ENCODE measurements around the gene EIF2D. TPM values are rescaled to one million over a fixed set of nuclear protein-coding genes. Genes with fewer than 3 reads are reported as not detected.

The EIF2D gene
- total and polyA plus RNA-seq, 2 of the 13 experiments (the other 11 are each of a cell fraction or from before 2014, with no cell fraction given): 45.1 to 64.9 TPM

DNA sequence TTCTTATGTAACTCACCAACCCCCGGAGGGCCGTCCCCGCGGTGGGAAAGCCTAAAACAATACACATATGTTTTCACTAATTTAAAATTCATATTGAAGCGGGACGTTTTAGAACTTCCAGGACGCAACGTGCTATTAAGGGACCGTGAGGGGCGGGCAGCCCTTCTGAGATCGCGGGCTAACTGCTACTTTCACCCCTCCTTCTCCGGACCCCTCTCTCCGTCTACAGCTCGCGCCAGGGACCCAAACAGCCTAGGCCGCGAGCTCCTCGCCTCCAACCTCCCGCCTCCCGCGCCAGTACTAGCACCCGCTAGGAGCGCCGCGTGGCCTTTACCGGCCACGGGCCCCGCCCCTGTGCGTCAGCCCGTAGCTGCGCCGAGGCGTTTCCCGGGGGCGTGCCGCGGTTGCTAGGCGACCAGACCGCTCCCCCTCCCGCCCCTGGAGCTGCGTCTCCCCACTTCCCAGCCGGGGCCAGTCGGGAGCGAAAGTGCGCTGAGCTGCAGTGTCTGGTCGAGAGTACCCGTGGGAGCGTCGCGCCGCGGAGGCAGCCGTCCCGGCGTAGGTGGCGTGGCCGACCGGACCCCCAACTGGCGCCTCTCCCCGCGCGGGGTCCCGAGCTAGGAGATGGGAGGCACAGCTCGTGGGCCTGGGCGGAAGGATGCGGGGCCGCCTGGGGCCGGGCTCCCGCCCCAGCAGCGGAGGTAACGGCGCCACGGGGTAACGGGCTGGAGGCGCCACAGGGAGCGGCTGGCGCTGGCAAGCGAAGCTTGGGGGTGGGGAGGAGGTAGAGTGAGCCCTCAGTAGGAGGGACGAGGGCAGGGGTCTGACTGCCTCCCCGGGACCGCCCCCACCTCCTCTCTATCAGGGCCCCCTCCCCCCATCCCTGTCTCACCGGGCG lies 23.1 kb upstream of the EIF2D start, which contains the start of gene DYRK3:
DYRK3 (plus strand) TSS at position 457 of the 898 bp plus-strand sequence; CDS start at position 625, 168 bp downstream.
- Histone ChIP-seq H3K9ac (ENCODE audit: insufficient read depth, low read depth, low read length) (peak within 1 kb of the TSS; percentile 61), H3K27ac (ENCODE audit: extremely low read length, insufficient read depth, low read length) (no peak within 1 kb of the TSS), H3K4me2 (ENCODE audit: low read depth, low read length) (peak within 1 kb of the TSS; percentile 87), H3K79me2 (ENCODE audit: insufficient read depth, low read length) (no peaks in the 10 kb centered on the region), H4K20me1 (ENCODE audit: insufficient read depth, low read length) (no peaks in the 10 kb centered on the region), H3K36me3 (replicated peaks in 1 of 2; ENCODE audit: control insufficient read depth in 1 of 2, insufficient read depth in 2 of 2, low read length in 2 of 2) (no peaks in the 10 kb centered on the region), H3K4me3 (replicated peaks in 1 of 3; ENCODE audit: insufficient read depth in 1 of 3, low read depth in 2 of 3, low read length in 3 of 3) (peak within 1 kb of the TSS; percentile 68 to 83 (median 81)), H2AFZ (ENCODE audit: low read length) (peak within 1 kb of the TSS; percentile 81), H3K27me3 (ENCODE audit: control insufficient read depth in 1 of 2, insufficient read depth in 2 of 2, low read length in 2 of 2) (peaks cover 0 to 3% of the 10 kb centered on the region in 2 experiments; a peak in 2 of 5 replicates), H3K9me3 (ENCODE audit: low read length) (no peaks in the 10 kb centered on the region), H3K4me1 (ENCODE audit: insufficient read depth, low read length) (peaks cover 26% of the 10 kb centered on the region)
- ATAC-seq (peak; percentile 96), FAIRE-seq (peak; percentile 26), DNase-seq (ENCODE audit: low spot score) (peak; percentile 76)
- CTCF ChIA-PET (ENCODE audit: low intra/inter-chr PET ratio, low total read pairs): interaction anchor here (1.1 to 3.2 kb wide), 2 partner anchors 27 to 28 kb away, joined by 4 to 33 read pairs; no protein-coding TSS in a partner anchor
- POLR2A ChIA-PET: interaction anchor here (0.7 to 1.9 kb wide), 9 partner anchors 14 to 165 kb away, joined by 3 to 19 read pairs (median 6); partner anchors contain the start of genes EIF2D and IKBKE
- BruUV-seq (replicated peaks): no TSS peak
- intact Hi-C loops (cut with micrococcal nuclease; ENCODE audit: unreplicated experiment) (no loop called here), in situ Hi-C loops (cut with HindIII; ENCODE audit: extremely low pct_ligation_motif_present, low pct_unique_long_range_greater_than_20kb) (loop anchor here (25.0 kb wide), 1 partner anchor 277 kb away; the partner anchor contains the start of gene FCMR)
- WGBS (ENCODE audit: low lambda C conversion rate): 9% methylated on average over 29 of the region's 84 CpGs
- TF ChIP-seq TBL1XR1 (IDR thresholded peaks at IDR 0.05; ENCODE audit: borderline replicate concordance, low read length, partially characterized antibody): no peak
- TF ChIP-seq, protein P1, sequence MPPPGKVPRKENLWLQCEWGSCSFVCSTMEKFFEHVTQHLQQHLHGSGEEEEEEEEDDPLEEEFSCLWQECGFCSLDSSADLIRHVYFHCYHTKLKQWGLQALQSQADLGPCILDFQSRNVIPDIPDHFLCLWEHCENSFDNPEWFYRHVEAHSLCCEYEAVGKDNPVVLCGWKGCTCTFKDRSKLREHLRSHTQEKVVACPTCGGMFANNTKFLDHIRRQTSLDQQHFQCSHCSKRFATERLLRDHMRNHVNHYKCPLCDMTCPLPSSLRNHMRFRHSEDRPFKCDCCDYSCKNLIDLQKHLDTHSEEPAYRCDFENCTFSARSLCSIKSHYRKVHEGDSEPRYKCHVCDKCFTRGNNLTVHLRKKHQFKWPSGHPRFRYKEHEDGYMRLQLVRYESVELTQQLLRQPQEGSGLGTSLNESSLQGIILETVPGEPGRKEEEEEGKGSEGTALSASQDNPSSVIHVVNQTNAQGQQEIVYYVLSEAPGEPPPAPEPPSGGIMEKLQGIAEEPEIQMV (CRISPR knock-in tag; IDR thresholded peaks at IDR 0.05; ENCODE audit: low read depth): peak; percentile 75; the same call in 1 of the 2 replicates
- peak; percentile 78; the same call in 1 of the 2 replicates for TF ChIP-seq ZNF329 (CRISPR knock-in tag; IDR thresholded peaks at IDR 0.05; ENCODE audit: low read depth)
- peak; percentile 62; the same call in 1 of the 2 replicates for TF ChIP-seq ZNF772 (CRISPR knock-in tag; IDR thresholded peaks at IDR 0.05)
- TF ChIP-seq EHMT2 (IDR thresholded peaks at IDR 0.05; ENCODE audit: borderline replicate concordance, low read depth, low read length): no peak
- TF ChIP-seq ZNF441 (CRISPR knock-in tag; IDR thresholded peaks at IDR 0.05; ENCODE audit: borderline replicate concordance): no peak
- TF ChIP-seq ZNF446 (CRISPR knock-in tag; IDR thresholded peaks at IDR 0.05): peak; percentile 79; the same call in 1 of the 2 replicates
- no peak; the same call in 1 of the 2 replicates for TF ChIP-seq ZNF337 (CRISPR knock-in tag; IDR thresholded peaks at IDR 0.05; ENCODE audit: borderline replicate concordance, low read depth)
- no peak for TF ChIP-seq HNF4G (IDR thresholded peaks at IDR 0.05; ENCODE audit: borderline replicate concordance, low read depth, low read length)
- peak; percentile 52; the same call in 1 of the 2 replicates for TF ChIP-seq HNF4G (CRISPR knock-in tag; IDR thresholded peaks at IDR 0.05; ENCODE audit: borderline replicate concordance, low read depth)
- no peak for TF ChIP-seq SATB2 (CRISPR knock-in tag; IDR thresholded peaks at IDR 0.05)
- no peak for TF ChIP-seq SRSF4 (IDR thresholded peaks at IDR 0.05; ENCODE audit: low read depth, low read length, poor library complexity, severe bottlenecking)
- no peak; the same call in 1 of the 2 replicates for TF ChIP-seq STAT5B (CRISPR knock-in tag; IDR thresholded peaks at IDR 0.05)
- TF ChIP-seq, protein P2, sequence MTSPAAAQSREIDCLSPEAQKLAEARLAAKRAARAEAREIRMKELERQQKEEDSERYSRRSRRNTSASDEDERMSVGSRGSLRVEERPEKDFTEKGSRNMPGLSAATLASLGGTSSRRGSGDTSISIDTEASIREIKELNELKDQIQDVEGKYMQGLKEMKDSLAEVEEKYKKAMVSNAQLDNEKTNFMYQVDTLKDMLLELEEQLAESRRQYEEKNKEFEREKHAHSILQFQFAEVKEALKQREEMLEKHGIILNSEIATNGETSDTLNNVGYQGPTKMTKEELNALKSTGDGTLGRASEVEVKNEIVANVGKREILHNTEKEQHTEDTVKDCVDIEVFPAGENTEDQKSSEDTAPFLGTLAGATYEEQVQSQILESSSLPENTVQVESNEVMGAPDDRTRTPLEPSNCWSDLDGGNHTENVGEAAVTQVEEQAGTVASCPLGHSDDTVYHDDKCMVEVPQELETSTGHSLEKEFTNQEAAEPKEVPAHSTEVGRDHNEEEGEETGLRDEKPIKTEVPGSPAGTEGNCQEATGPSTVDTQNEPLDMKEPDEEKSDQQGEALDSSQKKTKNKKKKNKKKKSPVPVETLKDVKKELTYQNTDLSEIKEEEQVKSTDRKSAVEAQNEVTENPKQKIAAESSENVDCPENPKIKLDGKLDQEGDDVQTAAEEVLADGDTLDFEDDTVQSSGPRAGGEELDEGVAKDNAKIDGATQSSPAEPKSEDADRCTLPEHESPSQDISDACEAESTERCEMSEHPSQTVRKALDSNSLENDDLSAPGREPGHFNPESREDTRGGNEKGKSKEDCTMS (CRISPR knock-in tag; conservative IDR thresholded peaks at IDR 0.05): no peak
- 0 out of 2 replicates have a peak, but pooled peaks have one; percentile 63 for TF ChIP-seq ZNF570 (CRISPR knock-in tag; IDR thresholded peaks at IDR 0.05; ENCODE audit: borderline replicate concordance)
- no peak for TF ChIP-seq SIX4 (CRISPR knock-in tag; IDR thresholded peaks at IDR 0.05)
- TF ChIP-seq ATF7 (IDR thresholded peaks at IDR 0.05): no peak
- TF ChIP-seq ATF7 (CRISPR knock-in tag; IDR thresholded peaks at IDR 0.05): peak; percentile 47; the same call in 1 of the 2 replicates
- TF ChIP-seq GABPB1 (CRISPR knock-in tag; IDR thresholded peaks at IDR 0.05): peak; percentile 79
- TF ChIP-seq RBM39 (IDR thresholded peaks at IDR 0.05; ENCODE audit: low read depth, low read length, poor library complexity, severe bottlenecking): peak; percentile 78
